ENCODE measurements around the gene GPR156. TPM values are rescaled to one million over a fixed set of nuclear protein-coding genes. Genes with fewer than 3 reads are reported as not detected.

GPR156 gene
- total RNA-seq, 4 donors from 2014 or later: 0.18 TPM; not detected in 3

GRCh38 chr3:120244834-120245225 is 40.2 kb downstream of the GPR156 start:
- no peak overlapping the region for H3K4me3 ChIP-seq
- TF ChIP-seq, protein P1, sequence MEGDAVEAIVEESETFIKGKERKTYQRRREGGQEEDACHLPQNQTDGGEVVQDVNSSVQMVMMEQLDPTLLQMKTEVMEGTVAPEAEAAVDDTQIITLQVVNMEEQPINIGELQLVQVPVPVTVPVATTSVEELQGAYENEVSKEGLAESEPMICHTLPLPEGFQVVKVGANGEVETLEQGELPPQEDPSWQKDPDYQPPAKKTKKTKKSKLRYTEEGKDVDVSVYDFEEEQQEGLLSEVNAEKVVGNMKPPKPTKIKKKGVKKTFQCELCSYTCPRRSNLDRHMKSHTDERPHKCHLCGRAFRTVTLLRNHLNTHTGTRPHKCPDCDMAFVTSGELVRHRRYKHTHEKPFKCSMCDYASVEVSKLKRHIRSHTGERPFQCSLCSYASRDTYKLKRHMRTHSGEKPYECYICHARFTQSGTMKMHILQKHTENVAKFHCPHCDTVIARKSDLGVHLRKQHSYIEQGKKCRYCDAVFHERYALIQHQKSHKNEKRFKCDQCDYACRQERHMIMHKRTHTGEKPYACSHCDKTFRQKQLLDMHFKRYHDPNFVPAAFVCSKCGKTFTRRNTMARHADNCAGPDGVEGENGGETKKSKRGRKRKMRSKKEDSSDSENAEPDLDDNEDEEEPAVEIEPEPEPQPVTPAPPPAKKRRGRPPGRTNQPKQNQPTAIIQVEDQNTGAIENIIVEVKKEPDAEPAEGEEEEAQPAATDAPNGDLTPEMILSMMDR (IDR thresholded peaks at IDR 0.05 in 4 of 5, conservative IDR thresholded peaks at IDR 0.05 in 1 of 5): no peak
- TF ChIP-seq POLR2A (IDR thresholded peaks at IDR 0.05): no peak
- H3K36me3 ChIP-seq: no peaks in the 10 kb centered on the region
- in situ Hi-C loops (cut with MboI; ENCODE audit: low sequenced_read_pairs in 4 of 4) (loop anchor here (5.0 to 25.0 kb wide), 9 partner anchors 160 to 567 kb away; no protein-coding TSS in a partner anchor), intact Hi-C loops (cut with DNase I; ENCODE audit: low total_unique reads) (loop anchor here (1.0 to 5.0 kb wide), 2 partner anchors 107 to 172 kb away; no protein-coding TSS in a partner anchor)
- H3K9me3 ChIP-seq: no peaks in the 10 kb centered on the region
- H3K27me3 ChIP-seq: no peaks in the 10 kb centered on the region
- H3K27ac ChIP-seq: no peak overlapping the region
- no peaks in the 10 kb centered on the region for H3K4me1 ChIP-seq
- DNase-seq (no peak), ATAC-seq (no peak)

- DNase-seq (no peak), ATAC-seq (no peak)
- Histone ChIP-seq H3K9me3 (no peaks in the 10 kb centered on the region), H3K4me1 (no peaks in the 10 kb centered on the region), H3K27ac (no peak overlapping the region), H3K27me3 (no peaks in the 10 kb centered on the region), H3K36me3 (no peaks in the 10 kb centered on the region), H3K4me3 (no peak overlapping the region)
- intact Hi-C loops (cut with DNase I; ENCODE audit: low total_unique reads): loop anchor here (5.0 kb wide), 1 partner anchor 113 kb away; no protein-coding TSS in a partner anchor
- TF ChIP-seq, protein P1 (IDR thresholded peaks at IDR 0.05 in 4 of 5, conservative IDR thresholded peaks at IDR 0.05 in 1 of 5): no peak
- TF ChIP-seq POLR2A (IDR thresholded peaks at IDR 0.05): no peak
- in situ Hi-C loops (cut with MboI; ENCODE audit: low sequenced_read_pairs in 4 of 4): loop anchor here (5.0 to 25.0 kb wide), 9 partner anchors 165 to 573 kb away; no protein-coding TSS in a partner anchor
Observed at GRCh38 chr3:120239644-120240043, 45.4 kb downstream of the GPR156 start.

DNA sequence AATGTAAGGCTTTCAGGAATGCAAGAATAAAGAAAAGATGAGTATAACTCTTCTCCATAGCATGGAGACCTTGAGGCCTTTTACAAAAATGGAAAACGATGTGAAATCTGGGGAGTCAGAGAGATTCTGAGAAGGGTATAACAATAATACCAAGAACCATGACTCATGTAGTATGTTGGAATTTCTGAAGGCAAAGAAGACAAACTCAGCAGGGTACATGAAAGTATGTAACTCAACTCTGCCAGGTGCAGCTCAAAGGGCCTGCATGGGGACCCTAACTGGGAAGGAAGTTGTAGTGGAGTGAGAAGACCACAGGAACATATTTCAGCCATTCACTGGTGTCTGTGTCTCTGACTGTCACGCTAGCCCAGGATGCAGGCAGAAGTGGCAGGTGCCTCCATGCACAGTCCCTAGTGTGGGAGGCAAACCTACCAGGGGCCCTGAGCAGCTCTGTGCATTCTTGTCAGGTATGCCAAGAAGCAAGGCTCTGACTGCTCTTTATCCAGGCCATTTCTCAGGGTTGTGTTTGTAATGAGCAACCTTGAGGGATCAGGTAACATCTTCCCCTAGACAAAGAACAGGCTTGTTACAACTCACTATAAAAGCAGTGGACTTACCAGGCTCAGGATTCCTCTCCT is 57.2 kb downstream of the GPR156 start:
- TF ChIP-seq, protein P1 (IDR thresholded peaks at IDR 0.05 in 4 of 5, conservative IDR thresholded peaks at IDR 0.05 in 1 of 5): no peak
- no peak for TF ChIP-seq POLR2A (IDR thresholded peaks at IDR 0.05)
- DNase-seq (no peak), ATAC-seq (no peak)
- peaks cover 0 to 6% (median 0%) of the 10 kb centered on the region in 3 donors for H3K9me3 ChIP-seq
- in situ Hi-C loops (cut with MboI; ENCODE audit: low sequenced_read_pairs in 4 of 4) (loop anchor here in 2 of 4 donors (25.0 kb wide), 2 partner anchors 559 to 584 kb away; no protein-coding TSS in a partner anchor), intact Hi-C loops (cut with DNase I; ENCODE audit: low total_unique reads) (no loop called here)
- H3K27me3 ChIP-seq: no peaks in the 10 kb centered on the region
- H3K36me3 ChIP-seq: no peaks in the 10 kb centered on the region
- no peak overlapping the region for H3K4me3 ChIP-seq
- peaks cover 6 to 11% of the 10 kb centered on the region in 2 donors for H3K4me1 ChIP-seq
- H3K27ac ChIP-seq: no peak overlapping the region

DNA sequence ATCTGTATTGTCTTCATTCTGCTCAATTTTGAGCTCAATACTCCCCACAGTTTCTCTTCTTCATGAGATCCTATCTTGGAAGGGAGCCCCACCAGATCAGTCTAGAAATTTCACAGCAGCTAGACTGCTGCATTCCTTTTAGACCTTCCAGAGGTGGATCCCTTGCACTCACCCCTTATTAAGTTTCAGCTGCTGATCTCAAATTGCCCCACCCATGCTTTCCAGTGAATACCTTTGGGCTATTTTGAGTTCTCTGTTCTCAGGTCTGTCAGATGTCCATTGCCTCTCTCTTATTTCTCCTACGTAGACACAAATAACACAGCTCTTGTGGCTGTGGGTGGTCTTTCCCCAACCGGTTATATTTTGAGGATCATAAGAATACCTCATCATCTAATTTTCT is 60.8 kb downstream of the GPR156 start:
- no peaks in the 10 kb centered on the region for H3K9me3 ChIP-seq
- TF ChIP-seq, protein P1 (IDR thresholded peaks at IDR 0.05 in 4 of 5, conservative IDR thresholded peaks at IDR 0.05 in 1 of 5): no peak
- no peak for TF ChIP-seq POLR2A (IDR thresholded peaks at IDR 0.05)
- no peak overlapping the region for H3K4me3 ChIP-seq
- peak overlapping the region; percentile 4 to 49 (median 24) for H3K27ac ChIP-seq
- no peaks in the 10 kb centered on the region for H3K27me3 ChIP-seq
- DNase-seq: peak; percentile 12 to 23
- H3K4me1 ChIP-seq: peaks cover 6 to 11% of the 10 kb centered on the region in 2 donors
- intact Hi-C loops (cut with DNase I; ENCODE audit: low total_unique reads): no loop called here
- in situ Hi-C loops (cut with MboI; ENCODE audit: low sequenced_read_pairs in 4 of 4): no loop called here
- H3K36me3 ChIP-seq: no peaks in the 10 kb centered on the region
- peak; percentile 95 to 96 for ATAC-seq

All from gastrocnemius medialis (tissue), 4 donors.